HCT116 (cell line): ENCODE measurements around the gene CD164L2. TPM values are rescaled to one million over a fixed set of nuclear protein-coding genes. Genes with fewer than 3 reads are reported as not detected.

Experiments
- ATAC-seq: fragments of 200-7000 bp; cut with Tn5 transposase; 2 replicates; pipeline ENCODE4 v1.9.1; 2020; ENCODE audit warnings: mild to moderate bottlenecking, moderate library complexity
- BruUV-seq: library from RNA; stranded (reverse); fragments of 400-500 nt; replicated peaks from 2 replicates; lab custom pipeline; 2021; lab: Mats Ljungman, UMichigan
- CTCF ChIA-PET: fragments of 300-600 bp; sonication (Branson Sonifier 250); formaldehyde crosslinking; loops from one replicate; lab custom pipeline; 2021; ENCODE audit warnings: antibody characterized with exemption; lab: Charles Lee
- POLR2A ChIA-PET: fragments of 300-600, 350-600 bp; sonication (Branson Sonifier 250); formaldehyde crosslinking; loops from one replicate; lab custom pipeline; 2021; ENCODE audit warnings: antibody characterized with exemption; lab: Charles Lee
- RAD21 ChIA-PET, 2 experiments: fragments of 300-600 bp; sonication (Branson Sonifier 250); formaldehyde crosslinking; loops; one replicate each; lab custom pipeline; 2023; ENCODE audit warnings: low total read pairs in 2 of 2; ENCODE audit not compliant: uncharacterized antibody in 2 of 2, unreplicated experiment in 2 of 2, low non-redundant PET in 1 of 2; lab: Charles Lee
- DNase-seq: peaks from one replicate; pipeline ENCODE4 v3.0.0-alpha.2; 2010; ENCODE audit warnings: low read depth, low spot score
- H2AFZ ChIP-seq: fragments of 200-600 bp; shearing (Covaris generic), sonication (generic); 2 replicates; pipeline ENCODE4 v1.6.1; 2017; ENCODE audit warnings: low read depth, mixed run types, mixed read lengths, antibody characterized with exemption, low read length; ENCODE audit not compliant: poor library complexity, severe bottlenecking
- H3K27ac ChIP-seq: 2 replicates; pipeline ENCODE4 v1.5.1; 2012; ENCODE audit warnings: low read depth, low read length
- H3K27me3 ChIP-seq: fragments of 200-600 bp; sonication (generic); 2 replicates; pipeline ENCODE4 v1.6.1; 2016; ENCODE audit warnings: mixed run types, low read length, mixed read lengths; ENCODE audit not compliant: insufficient read depth
- H3K36me3 ChIP-seq, 2 experiments: fragments of 200-500 bp in 1 of 2; fragments of 200-600 bp in 1 of 2; sonication (Bioruptor generic) in 1 of 2; sonication (generic) in 1 of 2; 2 replicates each; pipeline versions ENCODE4 v1.5.1 to v1.6.1; 2014 to 2016; ENCODE audit warnings: low read length in 2 of 2, inconsistent platforms in 1 of 2, mixed read lengths in 1 of 2, mixed run types in 1 of 2; ENCODE audit not compliant: insufficient read depth in 2 of 2, control insufficient read depth in 1 of 2
- H3K4me1 ChIP-seq, 2 experiments: fragments of 200-600 bp in 1 of 2; sonication (generic) in 1 of 2; 2 replicates each; pipeline versions ENCODE4 v1.5.1 to v1.6.1; 2012 to 2017; ENCODE audit warnings: low read length in 2 of 2, inconsistent platforms in 1 of 2, mild to moderate bottlenecking in 1 of 2, mixed read lengths in 1 of 2, mixed run types in 1 of 2, moderate library complexity in 1 of 2; ENCODE audit not compliant: insufficient read depth in 2 of 2, control insufficient read depth in 1 of 2
- H3K4me2 ChIP-seq: fragments of 200-600 bp; sonication (generic); 2 replicates; pipeline ENCODE4 v1.6.1; 2017; ENCODE audit warnings: mixed run types, low read length, mixed read lengths
- H3K4me3 ChIP-seq, 2 experiments: fragments of 200-600 bp in 1 of 2; sonication (generic) in 1 of 2; replicated peaks in 1 of 2; 2 replicates each; pipeline ENCODE4 v1.5.1; 2011 to 2016; ENCODE audit warnings: low read length in 2 of 2, control low read depth in 1 of 2, low read depth in 1 of 2, mild to moderate bottlenecking in 1 of 2, mixed read lengths in 1 of 2, mixed run types in 1 of 2
- H3K79me2 ChIP-seq: fragments of 200-600 bp; sonication (generic); 2 replicates; pipeline ENCODE4 v1.6.1; 2017; ENCODE audit warnings: mild to moderate bottlenecking, mixed run types, low read length, moderate library complexity, mixed read lengths; ENCODE audit not compliant: insufficient read depth
- H3K9ac ChIP-seq: fragments of 200-600 bp; sonication (generic); 2 replicates; pipeline ENCODE4 v1.6.1; 2016; ENCODE audit warnings: low read length, mixed read lengths
- H3K9me2 ChIP-seq: fragments of 200-600 bp; sonication (generic), shearing (Covaris generic); 2 replicates; pipeline ENCODE4 v1.6.1; 2017; ENCODE audit warnings: mixed run types, mild to moderate bottlenecking, moderate library complexity; ENCODE audit not compliant: insufficient read depth
- H3K9me3 ChIP-seq, 2 experiments: fragments of 200-500 bp in 1 of 2; fragments of 200-600 bp in 1 of 2; sonication (Bioruptor generic) in 1 of 2; sonication (generic) in 1 of 2; 2 replicates each; pipeline ENCODE4 v1.6.1; 2014 to 2017; ENCODE audit warnings: low read length in 2 of 2, mixed read lengths in 2 of 2, inconsistent platforms in 1 of 2, low read depth in 1 of 2, mild to moderate bottlenecking in 1 of 2, mixed run types in 1 of 2, moderate library complexity in 1 of 2; ENCODE audit not compliant: control insufficient read depth in 1 of 2, insufficient read depth in 1 of 2
- H4K20me1 ChIP-seq: fragments of 200-600 bp; sonication (generic), shearing (Covaris generic); 2 replicates; pipeline ENCODE4 v1.6.1; 2017; ENCODE audit warnings: mixed run types, mild to moderate bottlenecking, moderate library complexity; ENCODE audit not compliant: insufficient read depth
- CBX3 ChIP-seq: IDR thresholded peaks from 2 replicates; pipeline ENCODE4 v1.6.1; 2012; ENCODE audit warnings: low read depth
- ELF1 ChIP-seq: IDR thresholded peaks from 2 replicates; pipeline ENCODE4 v1.6.1; 2012; ENCODE audit warnings: low read depth, borderline replicate concordance
- EZH2phosphoT487 ChIP-seq: fragments of 200-600 bp; IDR thresholded peaks from 2 replicates; pipeline ENCODE4 v1.6.1; 2018; ENCODE audit warnings: antibody characterized with exemption, borderline replicate concordance
- POLR2AphosphoS5 ChIP-seq: IDR thresholded peaks from 2 replicates; pipeline ENCODE4 v1.6.1; 2011; ENCODE audit warnings: mild to moderate bottlenecking, low read depth, low read length, moderate library complexity
- RAD21 ChIP-seq: IDR thresholded peaks from 2 replicates; pipeline ENCODE4 v1.6.1; 2012; ENCODE audit warnings: low read depth, mild to moderate bottlenecking
- SIN3A ChIP-seq: IDR thresholded peaks from 2 replicates; pipeline ENCODE4 v1.6.1; 2012; ENCODE audit warnings: low read depth
- SRF ChIP-seq: IDR thresholded peaks from 2 replicates; pipeline ENCODE4 v1.6.1; 2012; ENCODE audit warnings: low read depth
- intact Hi-C: fragments of 100-400 bp; cut with micrococcal nuclease; formaldehyde crosslinking; loops from 2 replicates; pipeline ENCODE4 v1.10.0; 2022
- total RNA-seq: library from RNA; stranded (reverse); gene quantifications from one replicate; pipeline ENCODE4 v1.2.1, GENCODE V29; 2021; ENCODE audit not compliant: unreplicated experiment
- TF ChIP-seq, protein P1 (sequence below): IDR thresholded peaks from 2 replicates; pipeline ENCODE4 v1.6.1; 2012
- TF ChIP-seq, protein P2 (sequence below): IDR thresholded peaks from 2 replicates; pipeline ENCODE4 v1.6.1; 2012
- TF ChIP-seq, protein P3 (sequence below): IDR thresholded peaks from 2 replicates; pipeline ENCODE4 v1.6.1; 2011; ENCODE audit warnings: mild to moderate bottlenecking, low read length, moderate library complexity; ENCODE audit not compliant: insufficient replicate concordance; ENCODE audit errors: extremely low read depth

CD164L2 gene
- total RNA-seq, 1 experiment from 2014 or later = 11.6 TPM

DNA sequence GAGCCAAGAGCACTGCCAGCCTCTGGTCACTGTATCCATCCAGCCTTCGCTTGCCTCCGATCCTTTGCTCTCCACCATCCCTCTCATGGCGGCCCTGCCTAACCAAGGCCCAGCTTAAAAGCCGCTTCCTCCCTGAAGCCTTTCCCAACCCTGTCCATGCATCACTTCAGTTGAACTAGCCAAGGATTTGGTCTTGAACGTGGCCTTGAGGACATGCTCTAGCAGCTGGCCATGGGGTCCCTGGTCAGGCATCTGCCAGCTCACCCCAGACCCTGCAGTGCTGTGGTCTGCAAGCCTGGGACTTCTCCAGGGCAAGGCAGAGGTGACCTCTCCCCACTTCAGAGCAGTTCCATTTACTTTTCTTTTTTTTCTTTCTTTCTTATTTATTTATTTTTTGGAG is 46.4 kb downstream of the CD164L2 start:
- Histone ChIP-seq H4K20me1 (no peaks in the 10 kb centered on the region), H3K27me3 (no peaks in the 10 kb centered on the region), H2AFZ (no peak overlapping the region), H3K79me2 (no peaks in the 10 kb centered on the region; the same call in 1 of the 2 replicates), H3K9me2 (no peaks in the 10 kb centered on the region), H3K27ac (no peak overlapping the region), H3K4me1 (peaks cover 16 to 27% of the 10 kb centered on the region in 2 experiments), H3K4me2 (no peak overlapping the region), H3K4me3 (no peak overlapping the region), H3K36me3 (peaks cover 11 to 31% of the 10 kb centered on the region in 2 experiments), H3K9ac (no peak overlapping the region), H3K9me3 (no peaks in the 10 kb centered on the region)
- ChIA-PET RAD21 (no interaction called here), POLR2A (no interaction called here), CTCF (no interaction called here)
- BruUV-seq = no TSS peak
- TF ChIP-seq RAD21 (no peak), SIN3A (no peak), EZH2phosphoT487 (no peak), CBX3 (no peak)
- TF ChIP-seq, protein P1, sequence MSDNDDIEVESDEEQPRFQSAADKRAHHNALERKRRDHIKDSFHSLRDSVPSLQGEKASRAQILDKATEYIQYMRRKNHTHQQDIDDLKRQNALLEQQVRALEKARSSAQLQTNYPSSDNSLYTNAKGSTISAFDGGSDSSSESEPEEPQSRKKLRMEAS = no peak
- intact Hi-C loops = no loop called here
- DNase-seq = no peak
- no peak for ATAC-seq

DNA sequence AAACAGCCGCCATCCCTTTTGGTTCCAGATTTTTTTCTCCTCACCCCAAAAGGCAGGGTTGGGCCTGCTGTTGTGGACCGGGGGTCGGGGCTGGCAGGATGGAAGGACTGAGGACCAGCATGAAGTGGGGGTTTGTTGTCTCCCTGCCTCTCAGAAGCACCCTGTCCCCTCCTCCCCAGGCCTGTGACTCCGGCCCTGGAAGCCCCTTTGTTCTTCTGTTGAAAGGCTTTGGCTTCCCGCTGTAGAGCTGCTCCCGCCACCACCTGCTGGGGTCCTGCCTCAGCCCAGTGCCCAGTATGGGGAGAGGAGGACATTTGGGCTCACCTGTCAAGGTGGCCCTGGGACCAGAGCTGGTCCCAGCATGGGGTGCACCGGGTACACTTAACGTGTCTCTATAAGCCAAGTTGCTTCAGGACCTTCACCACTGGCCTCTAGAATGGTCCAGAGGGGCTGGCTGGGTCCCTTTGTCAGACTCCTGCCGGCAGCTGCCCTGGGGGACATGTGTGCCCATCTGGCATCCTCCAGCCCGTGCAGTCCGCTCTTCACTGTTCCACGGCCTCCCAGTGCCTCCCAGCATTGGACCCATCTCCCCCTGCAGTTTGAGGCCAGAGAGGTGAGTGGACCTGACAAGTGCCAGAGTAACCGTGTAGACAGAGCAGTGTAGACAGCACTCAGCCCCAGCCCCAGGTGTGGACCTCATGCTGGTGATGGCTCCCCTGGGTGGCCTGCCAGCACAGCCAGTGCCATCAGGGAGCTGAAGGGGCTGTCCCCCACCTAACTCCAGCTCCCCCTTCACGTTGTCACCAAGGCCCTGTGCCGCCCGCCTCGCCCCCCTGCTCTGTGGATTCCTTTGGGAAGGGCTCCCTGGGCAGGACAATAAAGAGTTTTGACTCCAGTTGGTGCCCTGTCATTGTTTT is 47.4 kb downstream of the CD164L2 start:
- H3K27me3 ChIP-seq = no peaks in the 10 kb centered on the region
- no peak overlapping the region for H3K4me2 ChIP-seq
- DNase-seq (no peak), ATAC-seq (no peak)
- no peaks in the 10 kb centered on the region for H4K20me1 ChIP-seq
- ChIA-PET POLR2A (no interaction called here), RAD21 (no interaction called here), CTCF (no interaction called here)
- intact Hi-C loops = no loop called here
- TF ChIP-seq ELF1 = no peak
- TF ChIP-seq, protein P2, sequence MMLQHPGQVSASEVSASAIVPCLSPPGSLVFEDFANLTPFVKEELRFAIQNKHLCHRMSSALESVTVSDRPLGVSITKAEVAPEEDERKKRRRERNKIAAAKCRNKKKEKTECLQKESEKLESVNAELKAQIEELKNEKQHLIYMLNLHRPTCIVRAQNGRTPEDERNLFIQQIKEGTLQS = no peak
- TF ChIP-seq, protein P3, sequence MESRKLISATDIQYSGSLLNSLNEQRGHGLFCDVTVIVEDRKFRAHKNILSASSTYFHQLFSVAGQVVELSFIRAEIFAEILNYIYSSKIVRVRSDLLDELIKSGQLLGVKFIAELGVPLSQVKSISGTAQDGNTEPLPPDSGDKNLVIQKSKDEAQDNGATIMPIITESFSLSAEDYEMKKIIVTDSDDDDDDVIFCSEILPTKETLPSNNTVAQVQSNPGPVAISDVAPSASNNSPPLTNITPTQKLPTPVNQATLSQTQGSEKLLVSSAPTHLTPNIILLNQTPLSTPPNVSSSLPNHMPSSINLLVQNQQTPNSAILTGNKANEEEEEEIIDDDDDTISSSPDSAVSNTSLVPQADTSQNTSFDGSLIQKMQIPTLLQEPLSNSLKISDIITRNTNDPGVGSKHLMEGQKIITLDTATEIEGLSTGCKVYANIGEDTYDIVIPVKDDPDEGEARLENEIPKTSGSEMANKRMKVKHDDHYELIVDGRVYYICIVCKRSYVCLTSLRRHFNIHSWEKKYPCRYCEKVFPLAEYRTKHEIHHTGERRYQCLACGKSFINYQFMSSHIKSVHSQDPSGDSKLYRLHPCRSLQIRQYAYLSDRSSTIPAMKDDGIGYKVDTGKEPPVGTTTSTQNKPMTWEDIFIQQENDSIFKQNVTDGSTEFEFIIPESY = no peak
- no peak for TF ChIP-seq SRF
- TF ChIP-seq POLR2AphosphoS5 = no peak
- no peak overlapping the region for H2AFZ ChIP-seq
- no peaks in the 10 kb centered on the region for H3K9me2 ChIP-seq
- no peak overlapping the region for H3K9ac ChIP-seq
- no peak overlapping the region for H3K4me3 ChIP-seq
- H3K4me1 ChIP-seq = peaks cover 7 to 17% of the 10 kb centered on the region in 2 experiments
- BruUV-seq = no TSS peak
- no peak overlapping the region; the same call in 1 of the 2 replicates for H3K27ac ChIP-seq
- peaks cover 14 to 31% of the 10 kb centered on the region in 2 experiments for H3K36me3 ChIP-seq
- no peaks in the 10 kb centered on the region for H3K9me3 ChIP-seq
- H3K79me2 ChIP-seq = peaks cover 3% of the 10 kb centered on the region; the same call in 1 of the 2 replicates
